Activated T-cell treated with anti-CD3 and anti-CD28 coated beads, Interleukin-2, amount 50 U/mL, for 4 hours (primary cell): Measurements from ENCODE around the gene SUPT4H1. TPM values are rescaled to one million over a fixed set of nuclear protein-coding genes. Genes with fewer than 3 reads are reported as not detected.

Experiments
- ATAC-seq, 2 donors: fragments of 200-7000 bp; cut with Tn5 transposase; one replicate each; pipeline ENCODE4 v1.10.0; 2021
- DNase-seq: peaks from one replicate; pipeline ENCODE4 v3.0.0-alpha.2; 2020
- H3K27me3 Mint-ChIP-seq: one replicate; pipeline ENCODE4 v1.8.0; 2021; ENCODE audit warnings: low read depth, mixed read lengths
- H3K36me3 Mint-ChIP-seq: one replicate; pipeline ENCODE4 v1.8.0; 2022; ENCODE audit warnings: mixed read lengths; ENCODE audit not compliant: insufficient read depth
- H3K4me1 Mint-ChIP-seq: one replicate; pipeline ENCODE4 v1.8.0; 2021; ENCODE audit warnings: low read depth, mixed read lengths
- H3K4me3 Mint-ChIP-seq: one replicate; pipeline ENCODE4 v1.8.0; 2021; ENCODE audit warnings: mild to moderate bottlenecking, moderate library complexity, mixed read lengths
- H3K9me3 Mint-ChIP-seq: one replicate; pipeline ENCODE4 v1.8.0; 2021; ENCODE audit warnings: mixed read lengths
- total RNA-seq, 3 donors: library from RNA; stranded (reverse); gene quantifications; one replicate each; pipeline ENCODE4 v1.2.1, GENCODE V29; 2021

SUPT4H1 gene
- total RNA-seq, 3 donors from 2014 or later, result 144 to 154 (median 152) TPM

DNA sequence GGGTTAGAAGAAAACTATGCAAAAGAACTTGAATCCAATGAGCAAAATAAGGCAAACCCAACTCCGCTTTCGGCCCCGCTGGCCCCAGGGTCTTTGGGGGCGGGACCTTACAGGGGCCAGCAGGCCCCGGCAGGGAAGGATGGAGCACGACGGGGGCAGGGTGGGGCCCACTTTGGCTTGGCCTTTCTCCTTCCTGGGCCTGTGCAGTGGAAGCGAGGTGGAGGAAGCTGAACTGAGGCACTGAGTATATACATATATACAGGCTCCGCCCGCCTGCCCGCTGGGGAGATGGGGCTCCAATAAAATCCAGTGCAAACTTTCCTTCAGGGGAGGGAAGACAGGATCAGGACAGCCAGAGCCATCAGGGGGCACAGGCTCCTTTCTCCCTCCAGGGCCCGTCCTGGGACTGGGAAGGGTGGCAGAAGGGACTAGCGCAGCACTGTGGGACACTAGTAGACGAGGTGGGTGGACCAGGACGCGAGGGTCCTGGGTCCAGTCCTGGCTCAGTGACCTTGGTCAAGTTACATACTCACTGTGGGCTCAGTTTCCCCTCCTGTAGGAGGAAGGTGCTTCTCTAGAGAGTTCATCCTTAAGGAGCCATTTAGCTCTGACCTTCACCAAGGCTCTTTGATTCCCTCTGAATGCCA is 50.4 kb downstream of the SUPT4H1 start:
- DNase-seq, result no peak
- no peaks in the 10 kb centered on the region for H3K27me3 Mint-ChIP-seq
- H3K4me3 Mint-ChIP-seq, result no peak overlapping the region
- ATAC-seq, result no peak
- no peaks in the 10 kb centered on the region for H3K9me3 Mint-ChIP-seq
- H3K36me3 Mint-ChIP-seq, result no peaks in the 10 kb centered on the region
- no peaks in the 10 kb centered on the region for H3K4me1 Mint-ChIP-seq

GRCh38 chr17:58300336-58300735 is 51.7 kb downstream of the SUPT4H1 start:
- Mint-ChIP-seq H3K4me1 (no peaks in the 10 kb centered on the region), H3K4me3 (no peak overlapping the region), H3K9me3 (no peaks in the 10 kb centered on the region), H3K27me3 (no peaks in the 10 kb centered on the region), H3K36me3 (no peaks in the 10 kb centered on the region)
- DNase-seq (no peak), ATAC-seq (no peak)

Other genes starting within 250 kb of the SUPT4H1 start
- under 1 TPM; 0.14 to 0.33 (median 0.21) TPM for gene OR4D1, start 203.8 kb downstream of the SUPT4H1 start, total RNA-seq
- not detected for gene OR4D2, start 185.2 kb downstream of the SUPT4H1 start, total RNA-seq
- not detected for gene EPX, start 159.5 kb downstream of the SUPT4H1 start, total RNA-seq
- gene MKS1, start 132.9 kb downstream of the SUPT4H1 start, total RNA-seq, result 10 to 100 TPM; 17.0 to 22.0 (median 20.0) TPM
- under 1 TPM in 1 of 3 donors, not detected in 2; 0.18 TPM for gene LPO, start 113.6 kb downstream of the SUPT4H1 start, total RNA-seq
- not detected for gene MPO, start 71.3 kb downstream of the SUPT4H1 start, total RNA-seq
- 10 to 100 TPM; 38.6 to 49.6 (median 43.2) TPM for gene TSPOAP1, start 23.4 kb downstream of the SUPT4H1 start, total RNA-seq
- gene RNF43, start 65.3 kb upstream of the SUPT4H1 start, total RNA-seq, result under 1 TPM; 0.43 to 0.92 (median 0.73) TPM
- 1 to 10 TPM; 4.4 to 5.1 (median 5.0) TPM for gene HSF5, start 136.2 kb upstream of the SUPT4H1 start, total RNA-seq
- 10 to 100 TPM; 79.4 to 92.8 (median 81.8) TPM for gene MTMR4, start 162.4 kb upstream of the SUPT4H1 start, total RNA-seq